NB4 (cell line): ENCODE results near the gene MCF2L.

Experiments
- DNase-seq: peaks from one replicate; pipeline ENCODE4 v3.0.0; 2010; ENCODE audit warnings: low read depth
- H3K4me3 ChIP-seq: one replicate; pipeline ENCODE4 v1.5.1; 2011; ENCODE audit warnings: mild to moderate bottlenecking, low read depth, low read length, moderate library complexity
- MYC ChIP-seq: IDR thresholded peaks from 2 replicates; pipeline ENCODE4 v1.6.1; 2011; ENCODE audit warnings: low read depth, low read length
- POLR2A ChIP-seq: IDR thresholded peaks from 2 replicates; pipeline ENCODE4 v1.6.1; 2011; ENCODE audit warnings: mild to moderate bottlenecking; ENCODE audit not compliant: insufficient read length; ENCODE audit errors: extremely low read depth
- TF ChIP-seq, protein P1 (sequence below): IDR thresholded peaks from 2 replicates; pipeline ENCODE4 v1.6.1; 2011; ENCODE audit warnings: low read depth, low read length
- TF ChIP-seq, protein P2 (sequence below): IDR thresholded peaks from one replicate; pipeline ENCODE4 v1.5.1; 2012; ENCODE audit warnings: low read depth, low read length

Gene MCF2L

DNA sequence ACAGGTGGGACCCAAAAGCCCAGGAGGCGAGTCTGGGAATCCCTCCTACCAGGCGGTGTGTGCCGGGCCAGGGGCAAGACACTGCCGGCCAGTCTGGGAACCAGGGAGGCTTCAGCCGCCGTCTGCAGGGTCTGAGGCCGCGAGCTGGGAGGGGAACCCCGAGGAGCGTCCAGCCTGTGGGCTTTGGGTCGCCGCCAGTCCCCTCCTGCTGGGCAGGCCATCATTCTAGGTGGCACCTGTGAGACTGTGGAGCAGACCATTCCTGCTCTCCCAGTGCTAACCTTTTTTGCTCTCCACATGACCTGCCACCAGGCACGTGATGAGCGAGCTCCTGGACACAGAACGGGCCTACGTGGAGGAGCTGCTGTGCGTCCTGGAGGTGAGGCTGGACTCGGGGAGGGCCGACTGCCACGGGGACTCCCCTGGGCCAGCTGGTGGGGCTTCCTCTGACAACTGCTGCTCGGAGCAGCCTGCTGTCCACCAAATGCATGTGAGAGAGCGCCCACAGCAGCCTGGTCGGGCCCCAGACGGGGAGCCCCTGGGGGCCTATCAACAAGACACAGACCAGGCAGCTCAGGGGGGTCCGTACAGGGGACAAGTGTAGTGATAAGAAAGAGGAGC is 112.0 kb downstream of the MCF2L start:
- TF ChIP-seq MYC (no peak), POLR2A (no peak)
- TF ChIP-seq, protein P1, sequence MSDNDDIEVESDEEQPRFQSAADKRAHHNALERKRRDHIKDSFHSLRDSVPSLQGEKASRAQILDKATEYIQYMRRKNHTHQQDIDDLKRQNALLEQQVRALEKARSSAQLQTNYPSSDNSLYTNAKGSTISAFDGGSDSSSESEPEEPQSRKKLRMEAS: no peak
- TF ChIP-seq, protein P2, sequence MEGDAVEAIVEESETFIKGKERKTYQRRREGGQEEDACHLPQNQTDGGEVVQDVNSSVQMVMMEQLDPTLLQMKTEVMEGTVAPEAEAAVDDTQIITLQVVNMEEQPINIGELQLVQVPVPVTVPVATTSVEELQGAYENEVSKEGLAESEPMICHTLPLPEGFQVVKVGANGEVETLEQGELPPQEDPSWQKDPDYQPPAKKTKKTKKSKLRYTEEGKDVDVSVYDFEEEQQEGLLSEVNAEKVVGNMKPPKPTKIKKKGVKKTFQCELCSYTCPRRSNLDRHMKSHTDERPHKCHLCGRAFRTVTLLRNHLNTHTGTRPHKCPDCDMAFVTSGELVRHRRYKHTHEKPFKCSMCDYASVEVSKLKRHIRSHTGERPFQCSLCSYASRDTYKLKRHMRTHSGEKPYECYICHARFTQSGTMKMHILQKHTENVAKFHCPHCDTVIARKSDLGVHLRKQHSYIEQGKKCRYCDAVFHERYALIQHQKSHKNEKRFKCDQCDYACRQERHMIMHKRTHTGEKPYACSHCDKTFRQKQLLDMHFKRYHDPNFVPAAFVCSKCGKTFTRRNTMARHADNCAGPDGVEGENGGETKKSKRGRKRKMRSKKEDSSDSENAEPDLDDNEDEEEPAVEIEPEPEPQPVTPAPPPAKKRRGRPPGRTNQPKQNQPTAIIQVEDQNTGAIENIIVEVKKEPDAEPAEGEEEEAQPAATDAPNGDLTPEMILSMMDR: no peak
- H3K4me3 ChIP-seq: no peak overlapping the region
- no peak for DNase-seq

DNA sequence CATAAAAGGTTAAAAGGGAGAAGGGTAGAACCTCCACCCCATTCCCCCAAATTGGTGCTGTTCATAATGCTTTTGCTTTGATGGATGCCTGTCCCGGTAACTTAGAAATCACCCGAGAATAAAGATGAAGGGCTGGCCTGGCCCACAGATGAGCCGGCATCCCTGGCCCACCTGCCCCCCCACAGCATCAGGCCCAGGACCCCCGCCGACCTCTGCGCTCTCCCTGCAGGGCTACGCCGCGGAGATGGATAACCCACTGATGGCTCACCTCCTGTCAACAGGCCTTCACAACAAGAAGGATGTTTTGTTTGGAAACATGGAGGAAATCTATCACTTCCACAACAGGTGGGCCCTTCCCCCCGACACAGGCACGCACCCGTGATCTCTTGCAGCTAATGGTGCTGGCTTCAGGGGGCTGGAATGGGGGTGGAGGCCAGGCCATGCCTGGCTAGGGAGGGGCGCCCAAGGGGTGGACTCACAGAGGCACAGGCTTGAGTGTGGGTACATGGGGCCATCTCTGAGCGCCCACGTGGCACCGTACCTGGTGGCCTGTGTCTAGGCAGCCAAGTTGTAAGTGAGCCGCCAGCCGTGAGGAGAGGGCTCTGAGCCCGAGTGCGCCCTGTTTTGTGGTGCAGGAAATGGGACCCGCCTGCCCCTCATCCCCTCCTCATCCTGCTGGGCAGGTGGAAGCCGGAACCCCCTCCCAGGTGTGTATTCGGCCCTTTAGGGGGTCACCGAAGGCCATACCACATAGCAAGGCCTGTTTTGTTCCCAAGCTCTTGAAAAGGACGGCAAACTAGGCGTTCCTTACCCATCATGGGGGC is 113.4 kb downstream of the MCF2L start:
- H3K4me3 ChIP-seq: no peak overlapping the region
- TF ChIP-seq MYC: no peak

DNA sequence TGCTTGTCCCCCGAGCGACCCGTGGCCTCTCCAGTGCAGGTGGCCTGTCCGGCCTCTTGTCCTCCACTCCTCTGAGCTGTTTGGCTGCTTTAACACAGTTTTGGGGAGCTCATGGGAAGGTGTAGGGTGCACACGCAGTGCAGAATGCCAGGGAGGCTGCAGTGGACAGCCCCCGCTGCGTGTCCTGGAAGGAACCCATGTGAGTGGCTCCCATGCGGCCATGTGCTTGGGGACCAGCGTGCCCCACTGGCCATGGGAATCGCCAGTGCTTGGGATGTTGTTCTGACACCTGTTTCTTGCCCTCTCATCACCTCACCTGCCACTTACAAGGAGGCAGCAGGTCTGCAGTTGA is 114.0 kb downstream of the MCF2L start:
- TF ChIP-seq, protein P1: no peak
- TF ChIP-seq MYC: no peak
- TF ChIP-seq, protein P2: no peak
- no peak for TF ChIP-seq POLR2A
- DNase-seq: no peak
- no peak overlapping the region for H3K4me3 ChIP-seq

More for the DNA sequence above, 113.4 kb downstream of the MCF2L start:
- no peak for DNase-seq

DNA sequence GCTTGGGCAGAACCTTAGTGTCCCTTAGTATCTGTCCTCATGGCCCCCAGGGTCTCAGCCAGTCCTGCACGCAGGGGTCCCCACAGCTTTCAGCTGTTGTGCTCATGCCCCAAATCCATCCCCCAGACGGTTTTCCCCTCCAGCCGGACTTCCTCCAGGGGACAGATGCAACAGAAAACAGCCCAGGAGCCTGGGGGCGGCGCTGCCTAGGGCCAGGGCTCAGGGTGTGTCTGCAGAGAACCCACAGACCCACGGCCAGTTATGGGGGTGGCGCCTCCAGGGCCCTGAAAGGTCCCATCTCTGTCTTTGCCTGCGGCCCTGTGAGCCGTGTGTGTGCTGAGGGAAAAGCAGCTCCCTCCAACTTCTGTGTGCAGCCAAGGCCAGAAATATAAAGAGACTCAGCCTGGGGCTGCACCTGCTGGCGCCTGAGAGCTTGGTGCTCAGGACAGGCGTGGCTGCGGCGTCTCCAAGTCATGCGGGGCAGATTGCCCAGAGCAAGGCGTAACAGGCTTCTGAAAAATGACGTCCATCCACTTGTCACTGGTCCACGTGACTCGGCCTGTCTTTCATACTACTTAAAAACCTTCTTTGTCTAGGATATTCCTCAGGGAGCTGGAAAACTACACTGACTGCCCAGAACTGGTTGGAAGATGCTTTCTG is 114.5 kb downstream of the MCF2L start:
- TF ChIP-seq, protein P2: no peak
- TF ChIP-seq POLR2A: no peak
- TF ChIP-seq, protein P1: no peak
- TF ChIP-seq MYC: no peak
- no peak overlapping the region for H3K4me3 ChIP-seq
- DNase-seq: no peak

DNA sequence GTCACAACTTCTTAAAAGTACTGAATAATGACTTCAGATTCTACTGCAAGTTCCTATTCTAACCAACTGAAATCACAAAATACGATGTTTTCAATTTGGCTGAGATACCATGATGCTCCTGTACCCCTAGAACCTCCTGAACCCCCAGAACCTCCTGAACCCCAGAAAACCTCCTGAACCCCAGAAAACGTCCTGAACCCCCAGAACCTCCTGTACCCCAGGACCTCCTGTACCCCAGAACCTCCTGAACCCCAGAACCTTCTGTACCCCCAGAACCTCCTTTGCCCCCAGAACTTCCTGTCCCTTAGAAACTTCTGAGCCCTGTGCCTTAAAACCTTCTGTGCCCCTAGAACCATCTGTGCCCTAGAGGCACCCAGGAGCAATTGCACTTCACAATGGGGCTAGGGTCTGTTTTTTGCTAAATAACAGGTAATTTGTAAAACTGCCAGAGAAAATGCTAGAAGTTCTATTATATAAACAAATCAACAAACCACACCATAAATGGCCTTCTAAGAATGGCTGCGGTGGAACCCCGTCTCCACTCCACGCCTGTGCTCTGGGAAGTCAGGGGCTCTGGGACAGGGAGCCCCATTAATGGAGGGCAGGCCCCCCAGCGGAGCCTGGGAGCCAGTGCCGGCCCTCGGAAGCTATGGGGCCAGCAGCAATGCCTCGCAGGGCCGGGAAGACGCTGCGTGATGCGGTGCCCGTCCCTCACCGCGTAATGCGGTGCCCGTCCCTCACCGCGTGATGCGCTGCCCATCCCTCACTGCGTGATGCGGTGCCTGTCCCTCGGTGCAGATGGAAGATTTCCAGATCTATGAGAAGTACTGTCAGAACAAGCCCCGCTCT is 115.3 kb downstream of the MCF2L start:
- H3K4me3 ChIP-seq: no peak overlapping the region
- TF ChIP-seq, protein P2: peak; percentile 18
- TF ChIP-seq POLR2A: no peak
- no peak for TF ChIP-seq MYC
- TF ChIP-seq, protein P1: no peak
- DNase-seq: no peak
